Measurements from ENCODE around the gene KRT81. TPM values are rescaled to one million over a fixed set of nuclear protein-coding genes. Genes with fewer than 3 reads are reported as not detected.

KRT81 gene
- total and polyA plus RNA-seq, 2 experiments from 2014 or later = 0.11 to 0.34 TPM

- peak overlapping the region; percentile 22; the same call in 1 of the 2 replicates for H3K4me3 ChIP-seq
- peaks cover 41% of the 10 kb centered on the region for H3K4me1 ChIP-seq (ENCODE audit: insufficient read depth)
- 5 to 7% methylated on average over 3 of the region's 3 CpGs for WGBS, 2 experiments (ENCODE audit: low coverage in 1 of 2, low lambda C conversion rate in 2 of 2, missing lambda C conversion rate in 2 of 2)
- in situ Hi-C loops (cut with MboI) = no loop called here
- H3K27me3 ChIP-seq (replicated peaks; ENCODE audit: insufficient read depth) = no peaks in the 10 kb centered on the region
- no peaks in the 10 kb centered on the region for H3K9me3 ChIP-seq (ENCODE audit: low read depth)
- no peaks in the 10 kb centered on the region for H3K9me2 ChIP-seq (ENCODE audit: insufficient read depth)
- peak overlapping the region; percentile 100 for H3K27ac ChIP-seq
- peak; percentile 95 for DNase-seq
- peak overlapping the region; percentile 68 for H3K4me2 ChIP-seq (ENCODE audit: unreplicated experiment)
- no peaks in the 10 kb centered on the region for H3K79me2 ChIP-seq (ENCODE audit: insufficient read depth)
- no peaks in the 10 kb centered on the region for H3K36me3 ChIP-seq (ENCODE audit: low read depth)
- peak; percentile 65; the same call in 1 of the 2 replicates for TF ChIP-seq EZH2phosphoT487 (IDR thresholded peaks at IDR 0.05; ENCODE audit: insufficient read depth, low read depth)
- no peak for TF ChIP-seq EZH2 (IDR thresholded peaks at IDR 0.05; ENCODE audit: insufficient read depth, poor library complexity, severe bottlenecking)
- H4K20me1 ChIP-seq (ENCODE audit: insufficient read depth) = no peaks in the 10 kb centered on the region
- peak overlapping the region; percentile 92 for H3K9ac ChIP-seq
- H3F3A ChIP-seq (ENCODE audit: insufficient read depth) = peaks cover 33% of the 10 kb centered on the region
- H2AFZ ChIP-seq = no peak overlapping the region
Observed at GRCh38 chr12:52280319-52280795, 11.0 kb downstream of the KRT81 start.

GRCh38 chr12:52279422-52280318 is 11.7 kb downstream of the KRT81 start:
- H2AFZ ChIP-seq = peak overlapping the region; percentile 94; the same call in 1 of the 2 replicates
- no peaks in the 10 kb centered on the region for H3K9me3 ChIP-seq (ENCODE audit: low read depth)
- DNase-seq = peak; percentile 47
- no peak overlapping the region for H3K4me3 ChIP-seq
- H3K79me2 ChIP-seq (ENCODE audit: insufficient read depth) = no peaks in the 10 kb centered on the region
- H3K4me1 ChIP-seq (ENCODE audit: insufficient read depth) = peaks cover 36% of the 10 kb centered on the region
- H3F3A ChIP-seq (ENCODE audit: insufficient read depth) = peaks cover 28% of the 10 kb centered on the region
- no peak for TF ChIP-seq EZH2 (IDR thresholded peaks at IDR 0.05; ENCODE audit: insufficient read depth, poor library complexity, severe bottlenecking)
- no peak for TF ChIP-seq EZH2phosphoT487 (IDR thresholded peaks at IDR 0.05; ENCODE audit: insufficient read depth, low read depth)
- peak overlapping the region; percentile 92 for H3K9ac ChIP-seq
- H3K27me3 ChIP-seq (replicated peaks; ENCODE audit: insufficient read depth) = no peaks in the 10 kb centered on the region
- H3K4me2 ChIP-seq (ENCODE audit: unreplicated experiment) = peak overlapping the region; percentile 68
- peak overlapping the region; percentile 100 for H3K27ac ChIP-seq
- no peaks in the 10 kb centered on the region for H3K36me3 ChIP-seq (ENCODE audit: low read depth)
- no peaks in the 10 kb centered on the region for H3K9me2 ChIP-seq (ENCODE audit: insufficient read depth)
- H4K20me1 ChIP-seq (ENCODE audit: insufficient read depth) = no peaks in the 10 kb centered on the region
- WGBS, 2 experiments (ENCODE audit: low coverage in 1 of 2, low lambda C conversion rate in 2 of 2, missing lambda C conversion rate in 2 of 2) = 75 to 78% methylated on average over 14 of the region's 14 CpGs
- in situ Hi-C loops (cut with MboI) = no loop called here

GRCh38 chr12:52278575-52279421 is 12.5 kb downstream of the KRT81 start:
- H3F3A ChIP-seq (ENCODE audit: insufficient read depth) = peaks cover 25% of the 10 kb centered on the region
- H3K4me2 ChIP-seq (ENCODE audit: unreplicated experiment) = peak overlapping the region; percentile 92
- H3K79me2 ChIP-seq (ENCODE audit: insufficient read depth) = no peaks in the 10 kb centered on the region
- H3K4me1 ChIP-seq (ENCODE audit: insufficient read depth) = peaks cover 31% of the 10 kb centered on the region
- TF ChIP-seq EZH2phosphoT487 (IDR thresholded peaks at IDR 0.05; ENCODE audit: insufficient read depth, low read depth) (no peak), EZH2 (IDR thresholded peaks at IDR 0.05; ENCODE audit: insufficient read depth, poor library complexity, severe bottlenecking) (no peak)
- no peaks in the 10 kb centered on the region for H4K20me1 ChIP-seq (ENCODE audit: insufficient read depth)
- H3K27ac ChIP-seq = peak overlapping the region; percentile 100
- peak overlapping the region; percentile 94 for H2AFZ ChIP-seq
- H3K9me3 ChIP-seq (ENCODE audit: low read depth) = no peaks in the 10 kb centered on the region
- no peaks in the 10 kb centered on the region for H3K36me3 ChIP-seq (ENCODE audit: low read depth)
- H3K27me3 ChIP-seq (replicated peaks; ENCODE audit: insufficient read depth) = no peaks in the 10 kb centered on the region
- peak; percentile 81 for DNase-seq
- in situ Hi-C loops (cut with MboI) = no loop called here
- 47% methylated on average over 16 to 17 of the region's 32 CpGs for WGBS, 2 experiments (ENCODE audit: low coverage in 1 of 2, low lambda C conversion rate in 2 of 2, missing lambda C conversion rate in 2 of 2)
- no peaks in the 10 kb centered on the region for H3K9me2 ChIP-seq (ENCODE audit: insufficient read depth)
- peak overlapping the region; percentile 92 for H3K9ac ChIP-seq
- H3K4me3 ChIP-seq = peak overlapping the region; percentile 63
